Sigmoid colon (tissue), 4 donors: ENCODE results near the gene PLCH1.

Experiments used
- POLR2AphosphoS5 ChIP-seq, 4 donors: sonication (generic); formaldehyde crosslinking; IDR thresholded peaks; one replicate each; pipeline ENCODE4 v1.6.1; 2017; ENCODE audit warnings: antibody characterized with exemption in 4 of 4
- TF ChIP-seq, protein P1 (sequence below), 4 experiments: fragments of 450-650 bp in 3 of 4; fragments of 200-600 bp in 1 of 4; IDR thresholded peaks; one replicate each; pipeline ENCODE4 v1.5.1; 2016 to 2019; ENCODE audit warnings: antibody characterized with exemption in 4 of 4, mild to moderate bottlenecking in 3 of 4, moderate library complexity in 2 of 4

DNA sequence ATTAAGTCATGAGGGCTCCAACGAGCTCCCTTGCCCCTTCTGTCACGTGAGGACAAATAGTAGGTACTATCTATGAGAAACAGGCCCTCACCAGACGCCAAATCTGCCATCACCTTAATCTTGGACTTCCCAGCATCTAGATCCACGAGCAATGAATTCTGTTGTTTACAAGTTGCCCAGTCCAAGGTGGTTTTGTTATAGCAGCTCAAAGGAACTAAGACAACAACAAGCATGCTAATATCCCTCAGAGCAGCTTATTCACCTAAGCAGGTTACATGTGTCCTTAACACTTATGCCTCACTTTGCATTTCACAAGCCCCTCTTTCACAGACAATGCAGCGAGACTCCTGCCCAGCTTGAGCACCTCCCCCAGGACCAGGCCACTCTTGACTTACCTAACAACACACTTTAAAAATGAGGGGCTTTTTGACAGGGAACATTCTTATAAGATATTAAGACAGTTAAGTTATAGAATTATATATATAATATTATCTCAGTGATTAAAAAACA lies 219.5 kb downstream of the PLCH1 start:
- TF ChIP-seq, protein P1, sequence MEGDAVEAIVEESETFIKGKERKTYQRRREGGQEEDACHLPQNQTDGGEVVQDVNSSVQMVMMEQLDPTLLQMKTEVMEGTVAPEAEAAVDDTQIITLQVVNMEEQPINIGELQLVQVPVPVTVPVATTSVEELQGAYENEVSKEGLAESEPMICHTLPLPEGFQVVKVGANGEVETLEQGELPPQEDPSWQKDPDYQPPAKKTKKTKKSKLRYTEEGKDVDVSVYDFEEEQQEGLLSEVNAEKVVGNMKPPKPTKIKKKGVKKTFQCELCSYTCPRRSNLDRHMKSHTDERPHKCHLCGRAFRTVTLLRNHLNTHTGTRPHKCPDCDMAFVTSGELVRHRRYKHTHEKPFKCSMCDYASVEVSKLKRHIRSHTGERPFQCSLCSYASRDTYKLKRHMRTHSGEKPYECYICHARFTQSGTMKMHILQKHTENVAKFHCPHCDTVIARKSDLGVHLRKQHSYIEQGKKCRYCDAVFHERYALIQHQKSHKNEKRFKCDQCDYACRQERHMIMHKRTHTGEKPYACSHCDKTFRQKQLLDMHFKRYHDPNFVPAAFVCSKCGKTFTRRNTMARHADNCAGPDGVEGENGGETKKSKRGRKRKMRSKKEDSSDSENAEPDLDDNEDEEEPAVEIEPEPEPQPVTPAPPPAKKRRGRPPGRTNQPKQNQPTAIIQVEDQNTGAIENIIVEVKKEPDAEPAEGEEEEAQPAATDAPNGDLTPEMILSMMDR (IDR thresholded peaks at IDR 0.05), result no peak
- TF ChIP-seq POLR2AphosphoS5 (IDR thresholded peaks at IDR 0.05), result no peak
